ENCODE data around the gene SUCLG1. TPM values are rescaled to one million over a fixed set of nuclear protein-coding genes. Genes with fewer than 3 reads are reported as not detected.

Gene SUCLG1
- polyA plus RNA-seq, 1 of the 3 experiments (the other 2 are of a cell fraction) = 32.7 TPM

DNA sequence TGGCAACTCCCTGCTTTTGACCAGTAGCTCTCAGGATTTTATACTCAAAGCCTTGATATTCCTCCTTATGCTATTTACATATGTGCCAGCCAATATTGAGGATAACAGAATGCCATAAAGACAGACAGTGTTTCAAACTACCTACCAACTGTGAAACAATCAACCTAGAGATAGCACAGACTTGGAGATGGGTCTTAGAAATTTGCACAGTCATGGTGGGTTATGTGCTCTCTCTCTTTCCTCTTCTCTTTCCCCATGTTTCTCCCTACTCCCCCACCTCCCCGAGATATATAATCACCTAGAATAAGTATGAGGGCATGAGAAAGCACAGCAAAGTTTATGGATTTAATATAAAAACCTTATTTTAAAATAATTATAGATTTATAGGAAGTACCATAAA is 24.2 kb upstream of the SUCLG1 start:
- H3K27me3 ChIP-seq (ENCODE audit: insufficient read depth) = no peaks in the 10 kb centered on the region
- H3F3A ChIP-seq (replicated peaks; ENCODE audit: insufficient read depth) = no peaks in the 10 kb centered on the region
- POLR2A ChIA-PET = no interaction called here
- DNase-seq = no peak
- no peak overlapping the region for H2AFZ ChIP-seq (ENCODE audit: low read depth)
- no peaks in the 10 kb centered on the region for H3K79me2 ChIP-seq (ENCODE audit: insufficient read depth)
- WGBS (ENCODE audit: low lambda C conversion rate) = 48% methylated on average over 1 of the region's 1 CpG
- H3K9ac ChIP-seq = no peak overlapping the region
- no peak overlapping the region for H3K4me3 ChIP-seq (ENCODE audit: low read depth in 2 of 2, low read length in 1 of 2)
- no peaks in the 10 kb centered on the region for H3K4me1 ChIP-seq (ENCODE audit: control insufficient read depth in 1 of 2, insufficient read depth in 2 of 2, low read depth in 1 of 2, low read length in 1 of 2)
- H3K36me3 ChIP-seq (replicated peaks in 1 of 2; ENCODE audit: control insufficient read depth in 1 of 2, insufficient read depth in 2 of 2, low read length in 1 of 2) = no peaks in the 10 kb centered on the region
- no peak overlapping the region for H3K27ac ChIP-seq (ENCODE audit: low read depth in 2 of 2, low read length in 1 of 2)
- TF ChIP-seq TEAD4 (IDR thresholded peaks at IDR 0.05; ENCODE audit: borderline replicate concordance, insufficient read depth) = no peak
- no peak for TF ChIP-seq SIN3A (IDR thresholded peaks at IDR 0.05; ENCODE audit: borderline replicate concordance, low read depth, low read length)
- TF ChIP-seq, protein P1, sequence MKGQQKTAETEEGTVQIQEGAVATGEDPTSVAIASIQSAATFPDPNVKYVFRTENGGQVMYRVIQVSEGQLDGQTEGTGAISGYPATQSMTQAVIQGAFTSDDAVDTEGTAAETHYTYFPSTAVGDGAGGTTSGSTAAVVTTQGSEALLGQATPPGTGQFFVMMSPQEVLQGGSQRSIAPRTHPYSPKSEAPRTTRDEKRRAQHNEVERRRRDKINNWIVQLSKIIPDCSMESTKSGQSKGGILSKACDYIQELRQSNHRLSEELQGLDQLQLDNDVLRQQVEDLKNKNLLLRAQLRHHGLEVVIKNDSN (IDR thresholded peaks at IDR 0.05; ENCODE audit: borderline replicate concordance, low read depth) = no peak
- no peak for TF ChIP-seq RCOR1 (IDR thresholded peaks at IDR 0.05; ENCODE audit: low read length)
- no peaks in the 10 kb centered on the region for H4K20me1 ChIP-seq (ENCODE audit: insufficient read depth)
- no peaks in the 10 kb centered on the region for H3K9me3 ChIP-seq
- H3K4me2 ChIP-seq = no peak overlapping the region
- H3K9me2 ChIP-seq = no peaks in the 10 kb centered on the region
- CTCF ChIA-PET = interaction anchor here (1.0 to 2.4 kb wide), 2 partner anchors 186 to 442 kb away, joined by 3 to 8 read pairs; no protein-coding TSS in a partner anchor

DNA sequence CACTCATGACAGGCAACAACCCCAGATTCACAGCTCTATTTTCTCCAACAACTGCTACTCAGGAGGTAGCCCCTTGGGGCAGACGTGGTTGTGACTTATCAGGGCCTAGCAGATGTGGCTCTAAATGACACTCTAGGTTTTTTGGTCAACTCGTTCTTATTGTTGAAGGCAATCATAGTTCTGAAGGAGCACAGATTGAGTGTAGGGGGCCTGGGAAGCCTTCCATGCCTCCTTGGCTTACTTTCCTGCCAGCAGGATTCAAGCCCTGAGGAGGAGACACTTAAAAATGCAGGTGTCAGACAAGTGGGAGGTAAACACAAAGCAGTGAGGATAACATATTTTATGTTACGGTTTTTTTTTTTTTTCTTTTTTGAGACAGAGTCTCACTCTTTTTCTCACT is 23.5 kb upstream of the SUCLG1 start:
- DNase-seq = no peak
- Histone ChIP-seq H3K79me2 (ENCODE audit: insufficient read depth) (no peaks in the 10 kb centered on the region), H3K27ac (ENCODE audit: low read depth in 2 of 2, low read length in 1 of 2) (no peak overlapping the region), H3K9me2 (no peaks in the 10 kb centered on the region), H3K4me1 (ENCODE audit: control insufficient read depth in 1 of 2, insufficient read depth in 2 of 2, low read depth in 1 of 2, low read length in 1 of 2) (no peaks in the 10 kb centered on the region), H4K20me1 (ENCODE audit: insufficient read depth) (no peaks in the 10 kb centered on the region), H3K27me3 (ENCODE audit: insufficient read depth) (no peaks in the 10 kb centered on the region), H3K4me2 (no peak overlapping the region), H3F3A (replicated peaks; ENCODE audit: insufficient read depth) (no peaks in the 10 kb centered on the region), H3K9me3 (peaks cover 2% of the 10 kb centered on the region; the same call in 1 of the 2 replicates), H3K4me3 (ENCODE audit: low read depth in 2 of 2, low read length in 1 of 2) (no peak overlapping the region), H3K9ac (no peak overlapping the region), H3K36me3 (replicated peaks in 1 of 2; ENCODE audit: control insufficient read depth in 1 of 2, insufficient read depth in 2 of 2, low read length in 1 of 2) (no peaks in the 10 kb centered on the region), H2AFZ (ENCODE audit: low read depth) (peak overlapping the region; percentile 69; the same call in 1 of the 2 replicates)
- POLR2A ChIA-PET = no interaction called here
- CTCF ChIA-PET = interaction anchor here (2.4 kb wide), 1 partner anchor 443 kb away, joined by 8 read pairs; no protein-coding TSS in a partner anchor
- TF ChIP-seq, protein P2, sequence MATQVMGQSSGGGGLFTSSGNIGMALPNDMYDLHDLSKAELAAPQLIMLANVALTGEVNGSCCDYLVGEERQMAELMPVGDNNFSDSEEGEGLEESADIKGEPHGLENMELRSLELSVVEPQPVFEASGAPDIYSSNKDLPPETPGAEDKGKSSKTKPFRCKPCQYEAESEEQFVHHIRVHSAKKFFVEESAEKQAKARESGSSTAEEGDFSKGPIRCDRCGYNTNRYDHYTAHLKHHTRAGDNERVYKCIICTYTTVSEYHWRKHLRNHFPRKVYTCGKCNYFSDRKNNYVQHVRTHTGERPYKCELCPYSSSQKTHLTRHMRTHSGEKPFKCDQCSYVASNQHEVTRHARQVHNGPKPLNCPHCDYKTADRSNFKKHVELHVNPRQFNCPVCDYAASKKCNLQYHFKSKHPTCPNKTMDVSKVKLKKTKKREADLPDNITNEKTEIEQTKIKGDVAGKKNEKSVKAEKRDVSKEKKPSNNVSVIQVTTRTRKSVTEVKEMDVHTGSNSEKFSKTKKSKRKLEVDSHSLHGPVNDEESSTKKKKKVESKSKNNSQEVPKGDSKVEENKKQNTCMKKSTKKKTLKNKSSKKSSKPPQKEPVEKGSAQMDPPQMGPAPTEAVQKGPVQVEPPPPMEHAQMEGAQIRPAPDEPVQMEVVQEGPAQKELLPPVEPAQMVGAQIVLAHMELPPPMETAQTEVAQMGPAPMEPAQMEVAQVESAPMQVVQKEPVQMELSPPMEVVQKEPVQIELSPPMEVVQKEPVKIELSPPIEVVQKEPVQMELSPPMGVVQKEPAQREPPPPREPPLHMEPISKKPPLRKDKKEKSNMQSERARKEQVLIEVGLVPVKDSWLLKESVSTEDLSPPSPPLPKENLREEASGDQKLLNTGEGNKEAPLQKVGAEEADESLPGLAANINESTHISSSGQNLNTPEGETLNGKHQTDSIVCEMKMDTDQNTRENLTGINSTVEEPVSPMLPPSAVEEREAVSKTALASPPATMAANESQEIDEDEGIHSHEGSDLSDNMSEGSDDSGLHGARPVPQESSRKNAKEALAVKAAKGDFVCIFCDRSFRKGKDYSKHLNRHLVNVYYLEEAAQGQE (IDR thresholded peaks at IDR 0.05; ENCODE audit: low read depth, low read length) = no peak
- TF ChIP-seq NFIC (IDR thresholded peaks at IDR 0.05; ENCODE audit: borderline replicate concordance) (no peak), EZH2phosphoT487 (IDR thresholded peaks at IDR 0.05; ENCODE audit: borderline replicate concordance, low read depth) (no peak), MEF2A (IDR thresholded peaks at IDR 0.05; ENCODE audit: borderline replicate concordance, low read depth) (no peak)
- TF ChIP-seq, protein P3, sequence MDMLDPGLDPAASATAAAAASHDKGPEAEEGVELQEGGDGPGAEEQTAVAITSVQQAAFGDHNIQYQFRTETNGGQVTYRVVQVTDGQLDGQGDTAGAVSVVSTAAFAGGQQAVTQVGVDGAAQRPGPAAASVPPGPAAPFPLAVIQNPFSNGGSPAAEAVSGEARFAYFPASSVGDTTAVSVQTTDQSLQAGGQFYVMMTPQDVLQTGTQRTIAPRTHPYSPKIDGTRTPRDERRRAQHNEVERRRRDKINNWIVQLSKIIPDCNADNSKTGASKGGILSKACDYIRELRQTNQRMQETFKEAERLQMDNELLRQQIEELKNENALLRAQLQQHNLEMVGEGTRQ (IDR thresholded peaks at IDR 0.05; ENCODE audit: borderline replicate concordance, low read depth, low read length) = no peak
- TF ChIP-seq, protein P4, sequence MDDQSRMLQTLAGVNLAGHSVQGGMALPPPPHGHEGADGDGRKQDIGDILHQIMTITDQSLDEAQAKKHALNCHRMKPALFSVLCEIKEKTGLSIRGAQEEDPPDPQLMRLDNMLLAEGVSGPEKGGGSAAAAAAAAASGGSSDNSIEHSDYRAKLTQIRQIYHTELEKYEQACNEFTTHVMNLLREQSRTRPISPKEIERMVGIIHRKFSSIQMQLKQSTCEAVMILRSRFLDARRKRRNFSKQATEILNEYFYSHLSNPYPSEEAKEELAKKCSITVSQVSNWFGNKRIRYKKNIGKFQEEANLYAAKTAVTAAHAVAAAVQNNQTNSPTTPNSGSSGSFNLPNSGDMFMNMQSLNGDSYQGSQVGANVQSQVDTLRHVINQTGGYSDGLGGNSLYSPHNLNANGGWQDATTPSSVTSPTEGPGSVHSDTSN (IDR thresholded peaks at IDR 0.05) = no peak
- TF ChIP-seq, protein P5, sequence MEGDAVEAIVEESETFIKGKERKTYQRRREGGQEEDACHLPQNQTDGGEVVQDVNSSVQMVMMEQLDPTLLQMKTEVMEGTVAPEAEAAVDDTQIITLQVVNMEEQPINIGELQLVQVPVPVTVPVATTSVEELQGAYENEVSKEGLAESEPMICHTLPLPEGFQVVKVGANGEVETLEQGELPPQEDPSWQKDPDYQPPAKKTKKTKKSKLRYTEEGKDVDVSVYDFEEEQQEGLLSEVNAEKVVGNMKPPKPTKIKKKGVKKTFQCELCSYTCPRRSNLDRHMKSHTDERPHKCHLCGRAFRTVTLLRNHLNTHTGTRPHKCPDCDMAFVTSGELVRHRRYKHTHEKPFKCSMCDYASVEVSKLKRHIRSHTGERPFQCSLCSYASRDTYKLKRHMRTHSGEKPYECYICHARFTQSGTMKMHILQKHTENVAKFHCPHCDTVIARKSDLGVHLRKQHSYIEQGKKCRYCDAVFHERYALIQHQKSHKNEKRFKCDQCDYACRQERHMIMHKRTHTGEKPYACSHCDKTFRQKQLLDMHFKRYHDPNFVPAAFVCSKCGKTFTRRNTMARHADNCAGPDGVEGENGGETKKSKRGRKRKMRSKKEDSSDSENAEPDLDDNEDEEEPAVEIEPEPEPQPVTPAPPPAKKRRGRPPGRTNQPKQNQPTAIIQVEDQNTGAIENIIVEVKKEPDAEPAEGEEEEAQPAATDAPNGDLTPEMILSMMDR (IDR thresholded peaks at IDR 0.05) = no peak
- 49% methylated on average over 3 of the region's 3 CpGs for WGBS (ENCODE audit: low lambda C conversion rate)

All from SK-N-SH (cell line).